ENCODE data around the gene TREML4.

Gene TREML4

DNA sequence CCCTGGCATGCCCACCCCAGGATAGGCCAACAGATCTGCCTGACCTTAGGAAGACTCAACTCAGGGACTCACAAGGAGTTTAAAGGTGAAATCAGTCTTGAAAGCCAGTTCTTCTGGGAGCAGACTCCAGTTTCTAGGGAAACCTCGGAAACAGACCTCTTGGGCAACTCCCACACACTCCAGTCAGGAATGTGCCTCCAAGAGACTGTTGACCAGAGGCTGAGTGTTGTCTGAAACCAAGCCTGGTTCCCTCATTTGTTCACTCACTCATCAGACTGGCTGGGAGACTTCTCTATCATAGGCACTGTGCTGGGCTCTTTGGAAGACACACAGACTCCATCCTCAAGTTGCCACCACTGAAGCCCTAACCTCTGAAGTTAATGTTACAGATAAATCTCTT, 56.6 kb downstream of the TREML4 start:
- DNase-seq (ENCODE audit: low read depth in 2 of 3, low spot score in 2 of 3): no peak

DNA sequence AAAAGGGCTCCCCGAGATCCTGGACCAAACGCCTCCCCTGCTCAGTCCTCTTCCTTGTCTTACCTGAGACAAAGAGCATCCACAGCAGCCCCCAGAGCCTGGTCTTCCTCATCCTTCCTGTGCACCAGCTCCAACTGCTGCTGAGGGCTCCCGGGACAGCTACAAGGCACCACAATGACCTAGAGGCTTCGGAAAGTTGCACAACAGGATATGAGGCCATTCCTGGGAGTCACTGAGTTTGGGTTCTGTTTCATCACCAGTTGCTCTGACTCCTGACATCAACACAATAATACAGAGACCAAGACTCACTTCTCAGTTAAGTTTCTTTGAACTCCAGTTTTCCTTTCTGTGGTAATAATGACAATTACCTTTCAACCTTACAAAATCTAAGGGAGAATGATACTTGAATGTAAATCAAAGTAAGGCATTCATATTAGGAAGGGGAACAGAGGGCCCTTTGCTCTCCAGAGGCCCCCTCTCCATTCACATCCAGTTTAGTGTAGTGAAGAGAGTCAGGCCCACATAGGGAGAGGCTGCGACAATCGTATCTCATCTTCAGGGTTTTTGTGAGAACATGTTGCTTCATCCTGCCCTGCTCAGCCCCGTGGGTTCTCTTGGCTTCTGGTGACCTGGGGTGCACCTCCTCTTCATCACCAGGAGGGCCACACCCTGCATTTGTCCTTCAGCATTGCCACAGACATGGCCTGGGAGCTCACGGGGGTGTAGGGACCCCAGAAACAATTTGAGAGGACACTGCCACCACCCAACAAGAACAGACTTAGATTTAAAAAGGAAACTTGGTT, 58.6 kb downstream of the TREML4 start, which contains the start of gene TREM1:
Gene TREM1 (minus strand): TSS at position 139 of the 803 bp plus-strand sequence. CDS start 27 bp downstream, at position 112.
- DNase-seq (ENCODE audit: low read depth in 2 of 3, low spot score in 2 of 3): no peak

GRCh38 chr6:41288030-41288753, 60.0 kb downstream of the TREML4 start:
- DNase-seq (ENCODE audit: low read depth in 2 of 3, low spot score in 2 of 3): no peak
